ENCODE results near the gene FER.

DNA sequence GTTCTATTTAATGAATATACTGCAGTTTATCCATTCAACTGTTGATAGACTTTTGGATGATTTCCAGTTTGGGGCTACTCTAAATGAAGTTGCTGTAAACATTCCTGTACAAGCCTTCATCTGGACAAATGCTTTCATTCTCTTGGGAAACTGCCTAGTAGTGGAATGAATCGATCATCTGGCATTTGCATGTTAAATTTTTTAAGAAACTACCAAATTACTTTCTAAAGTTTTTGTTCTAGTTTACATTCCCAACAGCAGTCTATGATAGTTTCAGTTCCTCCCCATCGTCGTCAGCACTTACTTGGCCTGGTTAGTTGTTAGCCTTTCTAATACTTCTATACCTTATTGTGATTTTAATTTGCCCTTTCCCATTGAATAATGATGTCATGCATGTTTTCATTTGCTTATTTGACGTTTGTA, 306.3 kb downstream of the FER start:
- TF ChIP-seq POLR2A (IDR thresholded peaks at IDR 0.05) = no peak
- TF ChIP-seq, protein P1, sequence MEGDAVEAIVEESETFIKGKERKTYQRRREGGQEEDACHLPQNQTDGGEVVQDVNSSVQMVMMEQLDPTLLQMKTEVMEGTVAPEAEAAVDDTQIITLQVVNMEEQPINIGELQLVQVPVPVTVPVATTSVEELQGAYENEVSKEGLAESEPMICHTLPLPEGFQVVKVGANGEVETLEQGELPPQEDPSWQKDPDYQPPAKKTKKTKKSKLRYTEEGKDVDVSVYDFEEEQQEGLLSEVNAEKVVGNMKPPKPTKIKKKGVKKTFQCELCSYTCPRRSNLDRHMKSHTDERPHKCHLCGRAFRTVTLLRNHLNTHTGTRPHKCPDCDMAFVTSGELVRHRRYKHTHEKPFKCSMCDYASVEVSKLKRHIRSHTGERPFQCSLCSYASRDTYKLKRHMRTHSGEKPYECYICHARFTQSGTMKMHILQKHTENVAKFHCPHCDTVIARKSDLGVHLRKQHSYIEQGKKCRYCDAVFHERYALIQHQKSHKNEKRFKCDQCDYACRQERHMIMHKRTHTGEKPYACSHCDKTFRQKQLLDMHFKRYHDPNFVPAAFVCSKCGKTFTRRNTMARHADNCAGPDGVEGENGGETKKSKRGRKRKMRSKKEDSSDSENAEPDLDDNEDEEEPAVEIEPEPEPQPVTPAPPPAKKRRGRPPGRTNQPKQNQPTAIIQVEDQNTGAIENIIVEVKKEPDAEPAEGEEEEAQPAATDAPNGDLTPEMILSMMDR (IDR thresholded peaks at IDR 0.05) = no peak
- no peak for TF ChIP-seq POLR2AphosphoS5 (IDR thresholded peaks at IDR 0.05; ENCODE audit: insufficient read depth in 1 of 2, low read depth in 1 of 2)
